Activated CD4-positive, CD25-positive, alpha-beta regulatory T cell (primary cell): ENCODE data around the gene GAGE12J.
"Not testable (repeated sequence)": the region's sequence is repeated elsewhere in the genome, so short reads cannot be mapped to it uniquely, and the experiment has no call there.

Source experiments
- DNase-seq, 4 experiments: peaks; one replicate each; lab custom pipeline; 2025; lab: John Stamatoyannopoulos, UW

GAGE12J gene

DNA sequence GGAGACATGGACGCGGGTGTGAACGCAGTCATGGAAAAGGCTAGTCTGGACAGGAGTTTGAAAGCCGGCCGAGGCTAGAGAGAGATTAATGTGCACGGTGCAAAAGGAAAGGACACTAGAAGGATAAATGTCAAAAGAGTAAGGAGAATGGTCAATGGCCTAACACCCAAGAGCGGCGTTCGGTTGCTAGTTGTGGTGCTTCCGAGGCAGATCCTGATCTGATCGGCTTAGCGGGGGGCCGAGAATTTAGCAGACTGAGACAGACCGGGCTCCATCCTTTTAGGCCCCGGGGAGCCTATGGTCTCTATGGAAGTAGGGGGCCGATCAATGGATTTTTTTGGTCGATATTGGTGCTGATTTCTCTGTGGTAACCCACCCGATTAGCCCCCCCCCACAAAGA lies 11.5 kb upstream of the GAGE12J start:
- DNase-seq: no peak

DNA sequence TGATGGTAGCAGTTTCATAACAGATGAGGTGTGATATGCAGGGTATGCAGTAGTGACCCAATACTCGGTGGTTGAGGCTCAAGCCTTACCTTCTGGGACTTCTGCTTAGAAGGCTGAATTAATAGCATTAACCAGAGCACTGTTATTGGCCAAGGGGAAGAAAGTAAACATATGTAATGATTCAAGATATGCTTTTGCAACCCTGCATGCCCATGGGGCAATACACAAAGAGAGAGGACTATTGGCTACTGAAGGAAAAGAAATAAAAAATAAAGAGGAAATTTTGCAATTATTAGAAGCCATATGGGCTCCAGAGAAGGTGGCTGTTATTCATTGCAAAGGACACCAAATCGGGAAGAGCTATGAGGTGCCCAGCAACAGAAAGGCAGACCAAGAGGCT lies 9.7 kb upstream of the GAGE12J start:
- DNase-seq: no peak

DNA sequence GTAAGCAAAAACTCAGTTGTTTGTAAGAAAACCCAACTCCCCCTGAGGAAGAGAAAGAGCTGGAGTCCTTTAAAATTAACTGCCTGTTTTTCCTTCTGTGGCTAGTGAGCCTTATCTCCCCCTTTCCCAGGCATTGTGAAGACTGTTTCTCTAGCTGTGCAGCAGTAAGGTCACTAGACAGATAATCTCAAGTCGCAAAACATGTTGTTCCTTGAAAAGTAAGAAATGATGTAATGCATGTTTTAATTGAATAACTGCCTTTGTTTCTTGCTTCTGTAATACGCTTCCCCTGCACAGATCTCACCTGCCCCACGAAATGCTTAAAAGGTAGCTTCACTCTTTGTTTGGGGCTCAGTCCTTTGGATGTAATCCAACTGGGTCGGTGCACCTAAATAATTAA lies 5.8 kb upstream of the GAGE12J start:
- no peak for DNase-seq

DNA sequence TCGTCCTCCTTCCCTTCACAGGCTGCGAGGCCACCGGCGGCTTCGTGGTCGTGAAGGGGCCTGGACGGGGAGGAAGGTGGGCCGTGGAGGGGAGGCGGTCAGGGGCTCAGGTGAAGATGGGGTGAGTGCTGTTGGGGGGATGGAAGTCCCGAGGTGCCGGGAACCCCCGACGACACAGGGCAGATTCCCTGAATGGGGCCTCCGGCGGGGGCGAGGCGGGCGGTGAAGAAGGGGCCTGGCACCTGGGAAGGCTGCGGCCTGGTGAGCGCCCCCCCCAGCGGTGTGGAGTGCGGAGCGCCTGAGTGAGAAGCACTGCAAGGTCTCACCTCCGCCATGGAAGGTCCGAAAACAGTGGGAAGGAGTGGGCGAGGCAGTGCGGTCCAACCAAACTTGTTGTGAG lies 429 bp downstream of the GAGE12J start:
- not testable (repeated sequence) for DNase-seq

DNA sequence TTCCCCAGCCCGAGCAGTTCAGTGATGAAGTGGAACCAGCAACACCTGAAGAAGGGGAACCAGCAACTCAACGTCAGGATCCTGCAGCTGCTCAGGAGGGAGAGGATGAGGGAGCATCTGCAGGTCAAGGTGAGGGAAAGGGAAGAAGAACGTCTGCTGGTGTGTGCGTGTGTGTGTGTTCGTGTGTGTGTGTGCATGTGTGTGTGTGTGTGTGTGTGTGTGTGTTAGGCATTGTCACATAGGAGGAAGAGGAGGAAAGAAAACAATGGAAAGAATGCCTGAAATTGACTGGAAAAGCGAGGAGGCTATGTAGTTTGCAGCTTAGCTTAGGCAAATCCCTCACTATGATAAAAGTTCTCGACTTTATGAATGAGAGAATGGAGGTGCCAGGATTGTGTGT lies 1.9 kb downstream of the GAGE12J start:
- DNase-seq: not testable (repeated sequence)

DNA sequence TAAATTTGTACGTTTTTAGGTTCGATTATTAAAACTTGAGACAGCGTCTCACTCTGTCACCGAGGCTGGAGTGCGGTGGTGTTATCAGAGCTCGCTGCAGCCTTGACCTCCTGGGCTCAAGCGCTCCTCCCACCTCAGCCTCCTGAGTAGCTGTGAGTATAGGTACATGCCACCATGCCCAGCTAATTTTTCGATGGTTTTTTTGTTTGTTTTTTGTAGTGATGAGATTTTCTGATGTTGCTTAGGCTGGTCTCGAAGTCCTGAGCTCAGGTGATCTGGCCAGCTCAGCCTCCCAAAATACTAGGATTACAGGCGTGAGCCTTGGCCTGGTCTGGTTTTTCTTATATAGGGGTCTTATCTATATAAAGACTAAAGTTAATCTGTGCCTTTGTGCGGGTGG lies 8.6 kb downstream of the GAGE12J start:
- DNase-seq: not testable (repeated sequence)

DNA sequence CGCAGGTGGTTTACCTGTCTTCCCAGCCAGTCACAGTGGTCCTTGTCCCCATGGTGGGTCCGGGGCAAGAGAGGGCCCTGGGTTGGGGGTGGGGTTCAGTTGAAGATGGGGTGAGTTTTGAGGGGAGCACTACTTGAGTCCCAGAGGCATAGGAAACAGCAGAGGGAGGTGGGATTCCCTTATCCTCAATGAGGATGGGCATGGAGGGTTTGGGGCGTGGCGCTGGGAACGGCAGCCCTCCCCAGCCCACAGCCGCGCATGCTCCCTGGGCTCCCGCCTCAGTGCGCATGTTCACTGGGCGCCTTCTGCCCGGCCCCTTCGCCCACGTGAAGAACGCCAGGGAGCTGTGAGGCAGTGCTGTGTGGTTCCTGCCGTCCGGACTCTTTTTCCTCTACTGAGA lies 9.4 kb downstream of the GAGE12J start, which contains the start of gene GAGE13:
GAGE13 (plus strand) TSS at position 301 of the 400 bp plus-strand sequence. CDS start 1,156 bp downstream, outside the sequence.
- DNase-seq: not testable (repeated sequence)

DNA sequence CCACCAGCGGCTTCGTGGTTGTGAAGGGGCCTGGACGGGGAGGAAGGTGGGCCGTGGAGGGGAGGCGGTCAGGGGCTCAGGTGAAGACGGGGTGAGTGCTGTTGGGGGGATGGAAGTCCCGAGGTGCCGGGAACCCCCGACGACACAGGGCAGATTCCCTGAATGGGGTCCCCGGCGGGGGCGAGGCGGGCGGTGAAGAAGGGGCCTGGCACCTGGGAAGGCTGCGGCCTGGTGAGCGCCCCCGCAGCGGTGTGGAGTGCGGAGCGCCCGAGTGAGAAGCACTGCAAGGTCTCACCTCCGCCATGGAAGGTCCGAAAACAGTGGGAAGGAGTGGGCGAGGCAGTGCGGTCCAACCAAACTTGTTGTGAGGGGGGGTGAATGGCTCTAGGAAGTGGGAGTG lies 10.0 kb downstream of the GAGE12J start:
- not testable (repeated sequence) for DNase-seq

DNA sequence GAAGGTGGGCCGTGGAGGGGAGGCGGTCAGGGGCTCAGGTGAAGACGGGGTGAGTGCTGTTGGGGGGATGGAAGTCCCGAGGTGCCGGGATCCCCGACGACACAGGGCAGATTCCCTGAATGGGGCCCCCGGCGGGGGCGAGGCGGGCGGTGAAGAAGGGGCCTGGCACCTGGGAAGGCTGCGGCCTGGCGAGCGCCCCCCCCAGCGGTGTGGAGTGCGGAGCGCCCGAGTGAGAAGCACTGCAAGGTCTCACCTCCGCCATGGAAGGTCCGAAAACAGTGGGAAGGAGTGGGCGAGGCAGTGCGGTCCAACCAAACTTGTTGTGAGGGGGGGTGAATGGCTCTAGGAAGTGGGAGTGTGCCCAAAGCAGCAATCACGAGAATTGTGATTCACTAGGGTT lies 19.6 kb downstream of the GAGE12J start:
- DNase-seq: not testable (repeated sequence)

DNA sequence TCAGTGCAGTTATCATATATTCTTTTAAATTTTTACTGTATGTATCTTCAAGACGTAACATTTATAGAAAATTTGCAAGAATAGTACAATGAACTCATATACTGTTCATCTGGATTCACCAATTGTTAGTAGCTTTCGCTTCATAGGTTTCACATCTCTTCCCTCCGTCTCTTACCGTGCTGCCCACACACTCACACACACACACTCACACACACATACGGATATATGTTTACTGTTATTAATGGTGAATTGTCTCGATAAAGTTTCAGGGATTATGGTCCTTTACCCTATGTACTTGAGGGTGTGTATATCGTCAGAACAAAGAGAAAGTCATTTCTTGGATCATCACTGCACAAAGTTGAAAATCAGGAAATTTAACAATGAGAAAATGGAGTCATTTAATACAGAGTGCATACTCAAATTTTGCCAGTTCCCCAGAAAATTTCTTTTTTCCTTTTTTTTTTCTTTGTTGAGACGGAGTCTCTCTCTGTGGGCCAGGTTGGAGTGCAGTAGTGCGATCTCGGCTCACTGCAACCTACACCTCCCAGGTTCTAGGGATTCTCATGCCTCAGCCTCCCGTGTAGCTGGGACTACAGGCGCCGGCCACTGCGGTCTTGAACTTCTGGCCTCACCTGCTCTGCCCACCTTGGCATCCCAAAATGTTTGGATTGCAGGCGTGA lies 22.8 kb downstream of the GAGE12J start:
- DNase-seq: not testable (repeated sequence)

DNA sequence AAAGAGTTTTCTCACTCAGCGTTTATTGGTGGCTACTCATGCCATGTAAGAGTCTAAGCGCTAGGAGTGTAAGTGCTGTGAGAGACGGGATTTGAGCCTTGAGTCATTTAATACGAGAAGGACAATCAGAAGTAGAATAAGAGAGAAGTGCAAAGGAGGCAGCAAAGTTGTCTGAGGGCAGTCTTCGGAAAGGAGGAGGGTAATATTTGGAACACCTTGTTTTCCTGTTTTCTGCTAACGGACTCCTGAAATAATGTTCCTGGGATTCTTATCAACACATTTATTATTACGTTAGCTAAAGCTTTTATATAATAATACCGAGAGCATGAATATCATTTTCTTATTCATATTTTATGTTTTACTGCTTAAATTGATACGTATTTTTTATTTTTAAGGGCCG lies 23.6 kb downstream of the GAGE12J start:
- not testable (repeated sequence) for DNase-seq

DNA sequence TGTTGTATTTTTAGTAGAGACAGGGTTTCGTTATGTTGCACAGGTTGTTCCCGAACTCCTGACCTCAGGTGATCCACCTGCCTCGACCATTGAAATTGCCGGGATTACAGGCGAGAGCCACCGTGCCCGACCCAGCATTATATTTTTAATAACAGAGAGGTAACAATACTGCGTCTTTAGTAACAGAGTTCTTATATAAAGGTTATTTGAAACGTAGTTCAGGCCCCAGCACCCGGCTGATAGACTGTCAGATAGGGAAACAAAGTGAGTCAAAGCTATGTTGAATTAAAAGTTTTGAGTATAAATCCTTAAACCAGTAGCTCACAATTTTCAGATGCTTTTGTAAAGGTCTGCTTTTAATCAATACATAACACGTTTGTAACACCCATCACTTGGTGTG lies 24.3 kb downstream of the GAGE12J start:
- not testable (repeated sequence) for DNase-seq
